Stomach (tissue), 9 donors: ENCODE measurements around the gene COPZ2. TPM values are rescaled to one million over a fixed set of nuclear protein-coding genes. Genes with fewer than 3 reads are reported as not detected.

Experiments used
- DNase-seq, 2 donors: peaks; one replicate each; pipeline versions ENCODE4 v3.0.0 to v3.0.0-alpha.2; 2013 to 2019
- H3K27ac ChIP-seq, 5 donors: fragments of 200-600 bp in 4 of 5; sonication (generic) in 4 of 5; one replicate each; pipeline ENCODE4 v1.5.1; 2013 to 2019; ENCODE audit warnings: mild to moderate bottlenecking in 1 of 5, moderate library complexity in 1 of 5
- H3K27me3 ChIP-seq, 3 donors: fragments of 200-600 bp; sonication (generic); one replicate each; pipeline ENCODE4 v1.5.1; 2017 to 2019; ENCODE audit warnings: mixed run types in 1 of 3
- H3K36me3 ChIP-seq, 4 donors: fragments of 200-600 bp; sonication (generic); 1 replicate in 3 of 4; 2 replicates in 1 of 4; pipeline ENCODE4 v1.5.1; 2016 to 2019
- H3K4me1 ChIP-seq, 4 donors: fragments of 200-600 bp; sonication (generic); one replicate each; pipeline ENCODE4 v1.5.1; 2016 to 2019
- H3K4me3 ChIP-seq, 4 donors: fragments of 200-600 bp; sonication (generic) in 3 of 4; one replicate each; pipeline ENCODE4 v1.5.1; 2016 to 2019; ENCODE audit warnings: mild to moderate bottlenecking in 1 of 4
- H3K9me3 ChIP-seq, 4 donors: fragments of 200-600 bp; sonication (generic); one replicate each; pipeline ENCODE4 v1.5.1; 2016 to 2019
- EP300 ChIP-seq: sonication (generic); formaldehyde crosslinking; IDR thresholded peaks from one replicate; pipeline ENCODE4 v1.6.1; 2017; ENCODE audit warnings: antibody characterized with exemption
- POLR2A ChIP-seq, 4 donors: fragments of 450-650 bp; IDR thresholded peaks; one replicate each; pipeline ENCODE4 v1.6.1; 2016; ENCODE audit warnings: antibody characterized with exemption in 4 of 4, control low read depth in 2 of 4, mild to moderate bottlenecking in 1 of 4, moderate library complexity in 1 of 4
- POLR2AphosphoS5 ChIP-seq, 3 donors: sonication (generic); formaldehyde crosslinking; IDR thresholded peaks; one replicate each; pipeline ENCODE4 v1.6.1; 2016; ENCODE audit warnings: antibody characterized with exemption in 3 of 3
- WGBS, 5 donors: extraction: QIAGEN DNeasy Blood & Tissue Kit in 3 of 5; methylation state at CpG; one replicate each; pipeline versions ENCODE4 v1.1.5 to v1.1.7; 2013 to 2018; 5-methylcytosine and 5-hydroxymethylcytosine counted together
- intact Hi-C: fragments of 100-400 bp; cut with DNase I; formaldehyde crosslinking; loops from one replicate; pipeline ENCODE4 v1.15.1; 2023; ENCODE audit warnings: low total_unique reads
- polyA plus RNA-seq, 3 donors: library from polyadenylated mRNA; stranded (reverse); fragments of 200-250 nt; gene quantifications; one replicate each; pipeline ENCODE4 v1.2.3, GENCODE V29; 2013
- total RNA-seq, 5 donors: library from RNA; depleted of rRNA; stranded (reverse); fragments of >200 nt; gene quantifications; one replicate each; pipeline versions ENCODE4 v1.1.0 to v1.2.3, GENCODE V29; 2014 to 2016
- TF ChIP-seq, protein P1 (sequence below), 7 experiments: fragments of 450-650 bp in 4 of 7; fragments of 200-600 bp in 3 of 7; sonication (generic) in 3 of 7; IDR thresholded peaks; one replicate each; pipeline ENCODE4 v1.5.1; 2016 to 2019; ENCODE audit warnings: antibody characterized with exemption in 7 of 7, control low read depth in 2 of 7, mild to moderate bottlenecking in 1 of 7
- donor health status: healthy with polysubstance abuse.
- donor health status: Bipolar disorder and iron deficiency.
- donor health status: healthy.

COPZ2 gene
- total and polyA plus RNA-seq, 8 donors = 6.8 to 187 (median 17.0) TPM

DNA sequence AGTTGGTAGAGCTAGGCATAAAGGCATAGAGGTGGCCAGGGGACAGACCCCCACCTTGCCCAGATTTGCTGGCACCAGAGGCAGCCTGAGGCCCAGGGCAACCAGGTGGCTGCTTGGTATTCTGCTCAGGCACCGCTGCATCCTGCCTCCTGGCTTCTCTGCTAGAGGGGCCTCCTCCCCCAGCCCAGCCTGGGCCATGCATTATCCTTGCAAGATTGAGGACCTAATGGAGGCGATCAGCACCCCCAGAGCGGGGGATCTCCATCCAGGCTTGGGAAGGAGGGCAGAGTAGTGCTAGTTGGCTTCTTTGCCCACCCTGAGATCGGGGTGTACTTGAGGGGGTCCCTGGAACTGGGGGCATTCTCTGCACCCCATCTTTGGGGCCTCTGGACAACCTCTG is 42.9 kb downstream of the COPZ2 start:
- 81 to 93% (median 84%) methylated on average over 3 to 4 of the region's 4 CpGs for whole genome bisulfite sequencing, 5 donors

DNA sequence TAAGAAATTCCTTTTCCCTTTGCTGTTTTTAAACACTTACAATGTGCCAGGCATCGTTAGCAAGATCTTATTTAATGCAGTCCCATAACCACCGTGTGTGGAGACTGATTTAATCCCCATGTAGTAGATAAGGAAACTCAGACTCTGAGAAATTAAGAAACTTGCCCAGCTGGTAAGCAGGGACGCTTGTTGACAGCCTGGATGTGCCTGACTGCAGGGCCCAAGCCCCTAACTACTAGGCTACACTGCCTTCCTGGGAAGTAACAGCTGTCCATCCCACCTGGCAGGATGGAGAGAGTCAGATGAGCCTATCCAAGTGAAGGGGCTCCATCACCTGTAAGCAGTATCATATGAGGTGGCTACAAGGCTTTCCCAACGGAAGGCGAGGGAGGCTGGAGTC is 43.6 kb downstream of the COPZ2 start:
- 71 to 80% (median 74%) methylated on average over 5 of the region's 5 CpGs for WGBS, 5 donors
- DNase-seq = no peak
- intact Hi-C loops = no loop called here
- TF ChIP-seq, protein P1, sequence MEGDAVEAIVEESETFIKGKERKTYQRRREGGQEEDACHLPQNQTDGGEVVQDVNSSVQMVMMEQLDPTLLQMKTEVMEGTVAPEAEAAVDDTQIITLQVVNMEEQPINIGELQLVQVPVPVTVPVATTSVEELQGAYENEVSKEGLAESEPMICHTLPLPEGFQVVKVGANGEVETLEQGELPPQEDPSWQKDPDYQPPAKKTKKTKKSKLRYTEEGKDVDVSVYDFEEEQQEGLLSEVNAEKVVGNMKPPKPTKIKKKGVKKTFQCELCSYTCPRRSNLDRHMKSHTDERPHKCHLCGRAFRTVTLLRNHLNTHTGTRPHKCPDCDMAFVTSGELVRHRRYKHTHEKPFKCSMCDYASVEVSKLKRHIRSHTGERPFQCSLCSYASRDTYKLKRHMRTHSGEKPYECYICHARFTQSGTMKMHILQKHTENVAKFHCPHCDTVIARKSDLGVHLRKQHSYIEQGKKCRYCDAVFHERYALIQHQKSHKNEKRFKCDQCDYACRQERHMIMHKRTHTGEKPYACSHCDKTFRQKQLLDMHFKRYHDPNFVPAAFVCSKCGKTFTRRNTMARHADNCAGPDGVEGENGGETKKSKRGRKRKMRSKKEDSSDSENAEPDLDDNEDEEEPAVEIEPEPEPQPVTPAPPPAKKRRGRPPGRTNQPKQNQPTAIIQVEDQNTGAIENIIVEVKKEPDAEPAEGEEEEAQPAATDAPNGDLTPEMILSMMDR (IDR thresholded peaks at IDR 0.05) = no peak
- TF ChIP-seq POLR2A (IDR thresholded peaks at IDR 0.05) (no peak), POLR2AphosphoS5 (IDR thresholded peaks at IDR 0.05) (no peak), EP300 (no peak)
- Histone ChIP-seq H3K27ac (no peak overlapping the region), H3K4me3 (no peak overlapping the region), H3K27me3 (peaks cover 0 to 16% (median 0%) of the 10 kb centered on the region in 3 donors), H3K4me1 (peaks cover 0 to 6% (median 2%) of the 10 kb centered on the region in 4 donors), H3K36me3 (no peaks in the 10 kb centered on the region), H3K9me3 (no peaks in the 10 kb centered on the region)

More for the DNA sequence above, 42.9 kb downstream of the COPZ2 start:
- Histone ChIP-seq H3K27ac (no peak overlapping the region), H3K4me1 (peaks cover 0 to 3% (median 1%) of the 10 kb centered on the region in 4 donors), H3K4me3 (no peak overlapping the region), H3K36me3 (no peaks in the 10 kb centered on the region), H3K9me3 (no peaks in the 10 kb centered on the region), H3K27me3 (peaks cover 0 to 16% (median 0%) of the 10 kb centered on the region in 3 donors)
- intact Hi-C loops = no loop called here
- no peak for DNase-seq
- no peak for TF ChIP-seq POLR2A (IDR thresholded peaks at IDR 0.05)
- TF ChIP-seq EP300 = no peak
- TF ChIP-seq, protein P1 (IDR thresholded peaks at IDR 0.05) = no peak
- no peak for TF ChIP-seq POLR2AphosphoS5 (IDR thresholded peaks at IDR 0.05)

DNA sequence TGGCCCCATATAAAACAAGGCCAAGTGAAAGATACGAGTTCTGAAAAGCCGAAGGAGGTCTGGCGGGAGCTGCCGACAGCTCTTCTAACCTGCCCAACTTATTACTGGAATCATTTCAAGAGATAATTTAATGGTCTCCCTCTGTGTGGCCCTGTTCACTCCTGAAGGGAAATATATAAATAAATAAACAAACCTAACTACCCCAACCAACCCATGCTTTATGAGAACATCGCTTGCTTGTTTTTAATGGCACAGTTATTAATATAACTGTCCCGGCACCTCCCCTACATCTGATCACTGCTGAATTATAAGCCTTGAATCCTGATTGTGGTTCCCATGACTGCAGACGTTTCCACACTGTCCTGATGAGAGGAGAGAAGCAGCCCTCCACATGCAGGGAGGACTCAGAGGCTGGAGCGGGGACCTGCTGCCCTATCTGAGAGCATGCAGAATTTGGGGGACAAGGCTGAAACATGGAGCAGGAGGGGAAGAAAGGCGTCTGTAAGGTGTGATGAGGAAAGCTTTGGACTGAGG is 44.5 kb downstream of the COPZ2 start:
- WGBS, 5 donors = 71 to 85% (median 77%) methylated on average over 9 of the region's 9 CpGs
- Histone ChIP-seq H3K9me3 (no peaks in the 10 kb centered on the region), H3K4me3 (no peak overlapping the region), H3K27me3 (peaks cover 0 to 16% (median 0%) of the 10 kb centered on the region in 3 donors), H3K27ac (no peak overlapping the region), H3K36me3 (no peaks in the 10 kb centered on the region), H3K4me1 (peaks cover 0 to 10% (median 2%) of the 10 kb centered on the region in 4 donors)
- DNase-seq = no peak
- intact Hi-C loops = no loop called here
- no peak for TF ChIP-seq EP300
- no peak for TF ChIP-seq POLR2A (IDR thresholded peaks at IDR 0.05)
- TF ChIP-seq, protein P1 (IDR thresholded peaks at IDR 0.05) = no peak
- TF ChIP-seq POLR2AphosphoS5 (IDR thresholded peaks at IDR 0.05) = no peak

DNA sequence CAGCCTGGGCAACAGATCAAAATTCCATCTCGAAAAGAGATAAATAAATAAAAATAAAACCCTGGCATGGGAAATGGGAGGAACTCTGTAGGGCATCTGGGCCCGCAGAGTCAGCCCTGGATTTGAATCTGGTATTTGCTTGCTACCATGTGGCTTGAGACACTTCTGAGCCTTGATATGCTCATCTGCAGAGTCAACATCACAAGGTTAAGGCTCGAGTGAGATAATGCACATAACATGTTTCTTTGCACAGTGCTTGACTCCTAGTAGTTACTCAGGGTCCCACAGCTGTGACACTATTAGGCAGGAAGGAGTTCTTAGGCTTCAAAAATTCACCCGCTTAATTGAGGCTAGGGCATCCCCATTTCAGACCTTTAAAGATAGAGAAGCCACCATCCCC is 45.4 kb downstream of the COPZ2 start:
- Histone ChIP-seq H3K9me3 (no peaks in the 10 kb centered on the region), H3K4me1 (peaks cover 7 to 18% (median 10%) of the 10 kb centered on the region in 4 donors), H3K36me3 (no peaks in the 10 kb centered on the region), H3K27ac (no peak overlapping the region), H3K4me3 (no peak overlapping the region), H3K27me3 (peaks cover 0 to 16% (median 0%) of the 10 kb centered on the region in 3 donors)
- WGBS, 5 donors = 55 to 66% (median 62%) methylated on average over 4 of the region's 4 CpGs
- no peak for DNase-seq
- intact Hi-C loops = no loop called here
- TF ChIP-seq POLR2AphosphoS5 (IDR thresholded peaks at IDR 0.05) (no peak), POLR2A (IDR thresholded peaks at IDR 0.05) (no peak), EP300 (no peak)
- TF ChIP-seq, protein P1 (IDR thresholded peaks at IDR 0.05) = no peak
